Neural cell (in vitro differentiated cells): ENCODE measurements around the gene BRD3. TPM values are rescaled to one million over a fixed set of nuclear protein-coding genes. Genes with fewer than 3 reads are reported as not detected.

Source experiments
- H2AFZ ChIP-seq: fragments of 200-600, 300-800 bp; sonication (generic), shearing (Covaris generic); 2 replicates; pipeline ENCODE4 v1.6.0; 2014; ENCODE audit warnings: low read depth, mild to moderate bottlenecking, antibody characterized with exemption, low read length, moderate library complexity
- H3F3A ChIP-seq: fragments of 200-600 bp; shearing (Covaris generic); 2 replicates; pipeline ENCODE4 v1.6.1; 2016; ENCODE audit warnings: mild to moderate bottlenecking, moderate library complexity, mixed read lengths, antibody characterized with exemption, low read length; ENCODE audit not compliant: insufficient read depth, poor library complexity, severe bottlenecking
- H3K27ac ChIP-seq: fragments of 200-600, 300-800 bp; sonication (generic), shearing (Covaris generic); 2 replicates; pipeline ENCODE4 v1.5.1; 2014; ENCODE audit warnings: mild to moderate bottlenecking, low read length, moderate library complexity
- H3K27me3 ChIP-seq: fragments of 300-800, 200-600 bp; sonication (generic), shearing (Covaris generic); 2 replicates; pipeline ENCODE4 v1.6.0; 2014; ENCODE audit warnings: mild to moderate bottlenecking, low read depth, low read length, moderate library complexity; ENCODE audit not compliant: insufficient read depth
- H3K36me3 ChIP-seq: fragments of 300-800, 200-600 bp; sonication (generic), shearing (Covaris generic); 2 replicates; pipeline ENCODE4 v1.5.1; 2014; ENCODE audit warnings: mild to moderate bottlenecking, antibody characterized with exemption, low read length, moderate library complexity; ENCODE audit not compliant: insufficient read depth
- H3K4me2 ChIP-seq: fragments of 300-800, 200-600 bp; sonication (generic), shearing (Covaris generic); 2 replicates; pipeline ENCODE4 v1.6.0; 2014; ENCODE audit warnings: mild to moderate bottlenecking, low read length
- H3K4me3 ChIP-seq: fragments of 300-800, 200-600 bp; sonication (generic), shearing (Covaris generic); 2 replicates; pipeline ENCODE4 v1.5.1; 2014; ENCODE audit warnings: mild to moderate bottlenecking, low read length, moderate library complexity
- H3K79me2 ChIP-seq: fragments of 200-600 bp; shearing (Covaris generic); replicated peaks from 2 replicates; pipeline ENCODE4 v1.6.0; 2014; ENCODE audit warnings: mild to moderate bottlenecking, low read length, moderate library complexity; ENCODE audit not compliant: insufficient read depth
- H3K9ac ChIP-seq: fragments of 300-800, 200-600 bp; sonication (generic), shearing (Covaris generic); 2 replicates; pipeline ENCODE4 v1.6.1; 2016; ENCODE audit warnings: mild to moderate bottlenecking, low read length, mixed read lengths
- H3K9me2 ChIP-seq: fragments of 200-600 bp; shearing (Covaris generic); 2 replicates; pipeline ENCODE4 v1.6.1; 2016; ENCODE audit warnings: mild to moderate bottlenecking, low read length, mixed read lengths; ENCODE audit not compliant: insufficient read depth
- H3K9me3 ChIP-seq: fragments of 200-600, 300-800 bp; sonication (generic), shearing (Covaris generic); 2 replicates; pipeline ENCODE4 v1.6.1; 2016; ENCODE audit warnings: mild to moderate bottlenecking, mixed run types, low read length, moderate library complexity, mixed read lengths
- H4K20me1 ChIP-seq: fragments of 200-600 bp; shearing (Covaris generic); 2 replicates; pipeline ENCODE4 v1.6.1; 2016; ENCODE audit warnings: mild to moderate bottlenecking, mixed run types; ENCODE audit not compliant: insufficient read depth
- CTCF ChIP-seq: fragments of 450-650 bp; IDR thresholded peaks from 2 replicates; pipeline ENCODE4 v1.5.1; 2014; ENCODE audit warnings: antibody characterized with exemption, mild to moderate bottlenecking, moderate library complexity; ENCODE audit not compliant: poor library complexity, severe bottlenecking
- EP300 ChIP-seq: fragments of 450-650 bp; conservative IDR thresholded peaks from 2 replicates; pipeline ENCODE4 v1.6.1; 2014; ENCODE audit warnings: antibody characterized with exemption, mild to moderate bottlenecking, moderate library complexity; ENCODE audit not compliant: poor library complexity, severe bottlenecking
- EZH2 ChIP-seq: fragments of 200-600, 300-800 bp; shearing (Covaris generic), sonication (generic); IDR thresholded peaks from 2 replicates; pipeline ENCODE4 v1.6.1; 2014; ENCODE audit warnings: antibody characterized with exemption, low read length, borderline replicate concordance, mild to moderate bottlenecking; ENCODE audit not compliant: insufficient read depth, poor library complexity, severe bottlenecking
- MXI1 ChIP-seq: fragments of 450-650 bp; conservative IDR thresholded peaks from 2 replicates; pipeline ENCODE4 v1.6.1; 2014; ENCODE audit warnings: antibody characterized with exemption, mild to moderate bottlenecking; ENCODE audit not compliant: poor library complexity, severe bottlenecking
- POLR2AphosphoS5 ChIP-seq: IDR thresholded peaks from 2 replicates; pipeline ENCODE4 v1.6.1; 2012
- RAD21 ChIP-seq: fragments of 450-650 bp; conservative IDR thresholded peaks from 2 replicates; pipeline ENCODE4 v1.6.1; 2014; ENCODE audit warnings: antibody characterized with exemption, mild to moderate bottlenecking, moderate library complexity
- REST ChIP-seq: IDR thresholded peaks from 2 replicates; pipeline ENCODE4 v1.6.1; 2012; ENCODE audit warnings: borderline replicate concordance
- SMC3 ChIP-seq: fragments of 450-650 bp; conservative IDR thresholded peaks from 2 replicates; pipeline ENCODE4 v1.6.1; 2014; ENCODE audit warnings: antibody characterized with exemption, mild to moderate bottlenecking, moderate library complexity; ENCODE audit not compliant: poor library complexity
- TAF1 ChIP-seq: IDR thresholded peaks from 2 replicates; pipeline ENCODE4 v1.6.1; 2012; ENCODE audit warnings: low read depth
- polyA plus RNA-seq: library from polyadenylated mRNA; depleted of rRNA; stranded (reverse); fragments of >200 nt; gene quantifications from 2 replicates; pipeline ENCODE4 v1.2.3, GENCODE V29; 2014

BRD3 gene
- polyA plus RNA-seq, 1 donor from 2014 or later, result 17.6 TPM

- Histone ChIP-seq H3K27ac (no peak overlapping the region), H3K79me2 (peaks cover under 1% of the 10 kb centered on the region), H3K9me2 (no peaks in the 10 kb centered on the region), H3K27me3 (no peaks in the 10 kb centered on the region), H3K9ac (no peak overlapping the region), H3K9me3 (no peaks in the 10 kb centered on the region), H2AFZ (no peak overlapping the region), H3F3A (no peaks in the 10 kb centered on the region), H3K4me3 (no peak overlapping the region), H3K4me2 (no peak overlapping the region), H4K20me1 (no peaks in the 10 kb centered on the region), H3K36me3 (no peaks in the 10 kb centered on the region)
- TF ChIP-seq POLR2AphosphoS5, result no peak
- no peak for TF ChIP-seq MXI1
- TF ChIP-seq CTCF, result no peak
- no peak for TF ChIP-seq EP300
- no peak for TF ChIP-seq REST
- TF ChIP-seq RAD21, result no peak
- no peak for TF ChIP-seq TAF1
- TF ChIP-seq SMC3, result no peak
- TF ChIP-seq EZH2, result no peak
Observed at GRCh38 chr9:134031783-134032182, 36.0 kb downstream of the BRD3 start.

- H3K27me3 ChIP-seq, result no peaks in the 10 kb centered on the region
- no peak overlapping the region for H3K4me2 ChIP-seq
- H2AFZ ChIP-seq, result no peak overlapping the region
- H3K79me2 ChIP-seq, result peaks cover 8% of the 10 kb centered on the region
- H3F3A ChIP-seq, result no peaks in the 10 kb centered on the region
- no peak overlapping the region for H3K4me3 ChIP-seq
- no peaks in the 10 kb centered on the region for H3K9me2 ChIP-seq
- H3K9ac ChIP-seq, result no peak overlapping the region
- no peaks in the 10 kb centered on the region for H3K9me3 ChIP-seq
- H3K36me3 ChIP-seq, result no peaks in the 10 kb centered on the region
- no peak overlapping the region for H3K27ac ChIP-seq
- H4K20me1 ChIP-seq, result no peaks in the 10 kb centered on the region
- TF ChIP-seq TAF1 (no peak), RAD21 (no peak), REST (no peak), EP300 (no peak), POLR2AphosphoS5 (no peak), SMC3 (no peak), MXI1 (no peak), EZH2 (no peak), CTCF (no peak)
Observed at GRCh38 chr9:134030821-134031470, 36.9 kb downstream of the BRD3 start.
